ENCODE data around the gene EPS8L2.
A peak's percentile ranks its signal among the peaks of the same experiment; 100 is the strongest.
"Not testable (repeated sequence)": the region's sequence is repeated elsewhere in the genome, so short reads cannot be mapped to it uniquely, and the experiment has no call there.

The EPS8L2 gene

DNA sequence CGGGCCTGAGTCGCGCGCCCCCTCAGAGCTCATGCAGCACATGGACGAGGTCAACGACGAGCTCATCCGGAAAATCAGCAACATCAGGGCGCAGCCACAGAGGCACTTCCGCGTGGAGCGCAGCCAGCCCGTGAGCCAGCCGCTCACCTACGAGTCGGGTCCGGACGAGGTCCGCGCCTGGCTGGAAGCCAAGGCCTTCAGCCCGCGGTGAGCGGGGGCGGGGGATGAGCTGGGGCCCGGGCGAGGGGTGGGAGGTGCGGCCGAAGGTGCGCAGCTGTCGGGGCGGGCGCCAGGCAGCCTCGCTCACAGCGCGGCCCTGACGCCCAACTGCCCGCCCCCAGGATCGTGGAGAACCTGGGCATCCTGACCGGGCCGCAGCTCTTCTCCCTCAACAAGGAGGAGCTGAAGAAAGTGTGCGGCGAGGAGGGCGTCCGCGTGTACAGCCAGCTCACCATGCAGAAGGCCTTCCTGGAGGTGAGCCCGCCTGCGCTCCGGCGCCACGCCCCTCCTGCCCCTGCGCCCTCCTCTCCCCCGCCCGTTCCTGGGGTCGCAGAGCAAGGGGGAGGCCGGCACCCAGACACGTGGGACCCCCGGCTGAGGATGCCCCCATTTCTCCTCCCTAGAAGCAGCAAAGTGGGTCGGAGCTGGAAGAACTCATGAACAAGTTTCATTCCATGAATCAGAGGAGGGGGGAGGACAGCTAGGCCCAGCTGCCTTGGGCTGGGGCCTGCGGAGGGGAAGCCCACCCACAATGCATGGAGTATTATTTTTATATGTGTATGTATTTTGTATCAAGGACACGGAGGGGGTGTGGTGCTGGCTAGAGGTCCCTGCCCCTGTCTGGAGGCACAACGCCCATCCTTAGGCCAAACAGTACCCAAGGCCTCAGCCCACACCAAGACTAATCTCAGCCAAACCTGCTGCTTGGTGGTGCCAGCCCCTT, 20.5 kb downstream of the EPS8L2 start:
- DNase-seq (ENCODE audit: low read depth), result peak; percentile 39

DNA sequence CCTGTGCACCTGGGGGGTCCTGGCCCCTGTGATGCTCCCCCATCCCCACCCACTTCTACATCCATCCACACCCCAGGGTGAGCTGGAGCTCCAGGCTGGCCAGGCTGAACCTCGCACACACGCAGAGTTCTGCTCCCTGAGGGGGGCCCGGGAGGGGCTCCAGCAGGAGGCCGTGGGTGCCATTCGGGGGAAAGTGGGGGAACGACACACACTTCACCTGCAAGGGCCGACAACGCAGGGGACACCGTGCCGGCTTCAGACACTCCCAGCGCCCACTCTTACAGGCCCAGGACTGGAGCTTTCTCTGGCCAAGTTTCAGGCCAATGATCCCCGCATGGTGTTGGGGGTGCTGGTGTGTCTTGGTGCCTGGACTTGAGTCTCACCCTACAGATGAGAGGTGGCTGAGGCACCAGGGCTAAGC, 21.3 kb downstream of the EPS8L2 start:
- DNase-seq (ENCODE audit: low read depth), result no peak

DNA sequence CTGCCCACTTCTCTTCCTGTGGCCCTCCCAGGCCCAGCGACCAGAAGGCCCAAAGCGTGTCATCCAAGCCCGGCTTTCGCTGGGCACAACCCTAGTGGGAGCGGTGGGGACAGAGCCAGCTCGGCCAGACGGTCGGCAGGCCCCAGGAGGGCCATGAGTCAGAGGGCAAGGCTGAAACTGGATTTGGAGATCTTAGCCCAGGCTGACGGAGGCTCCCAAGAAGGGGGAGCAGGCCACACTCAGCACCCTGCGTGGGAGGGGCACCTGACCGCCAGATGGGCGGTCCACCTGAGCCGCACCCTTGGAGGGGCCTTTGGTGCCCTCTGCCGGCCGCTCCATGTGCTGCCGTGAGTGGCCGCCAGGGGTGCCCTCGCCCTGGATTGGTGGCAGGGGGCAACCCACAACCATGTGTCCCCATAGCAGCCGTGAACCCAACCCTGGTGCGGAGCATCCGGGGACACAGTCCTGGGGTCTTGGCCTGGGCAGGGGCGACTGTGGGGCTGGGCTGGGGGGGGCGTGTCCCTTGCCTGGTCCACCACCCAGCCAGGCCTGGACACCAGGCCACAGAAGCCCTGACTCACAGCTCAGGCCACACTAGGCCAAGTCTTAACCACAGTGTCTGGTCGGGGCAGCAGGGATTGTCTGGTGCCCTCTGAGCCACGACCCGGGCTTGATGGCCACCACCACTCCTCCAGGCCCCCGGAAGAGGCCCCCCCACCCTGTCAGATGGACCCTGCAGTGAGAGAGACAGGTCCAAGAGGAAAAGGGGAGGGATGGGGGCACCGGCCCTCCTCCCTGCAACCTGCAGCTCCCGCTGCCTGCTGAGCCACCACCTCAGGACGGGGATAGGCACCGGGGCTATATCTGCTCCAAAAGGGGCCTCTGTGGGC, 22.1 kb downstream of the EPS8L2 start:
- DNase-seq (ENCODE audit: low read depth), result peak; percentile 65

DNA sequence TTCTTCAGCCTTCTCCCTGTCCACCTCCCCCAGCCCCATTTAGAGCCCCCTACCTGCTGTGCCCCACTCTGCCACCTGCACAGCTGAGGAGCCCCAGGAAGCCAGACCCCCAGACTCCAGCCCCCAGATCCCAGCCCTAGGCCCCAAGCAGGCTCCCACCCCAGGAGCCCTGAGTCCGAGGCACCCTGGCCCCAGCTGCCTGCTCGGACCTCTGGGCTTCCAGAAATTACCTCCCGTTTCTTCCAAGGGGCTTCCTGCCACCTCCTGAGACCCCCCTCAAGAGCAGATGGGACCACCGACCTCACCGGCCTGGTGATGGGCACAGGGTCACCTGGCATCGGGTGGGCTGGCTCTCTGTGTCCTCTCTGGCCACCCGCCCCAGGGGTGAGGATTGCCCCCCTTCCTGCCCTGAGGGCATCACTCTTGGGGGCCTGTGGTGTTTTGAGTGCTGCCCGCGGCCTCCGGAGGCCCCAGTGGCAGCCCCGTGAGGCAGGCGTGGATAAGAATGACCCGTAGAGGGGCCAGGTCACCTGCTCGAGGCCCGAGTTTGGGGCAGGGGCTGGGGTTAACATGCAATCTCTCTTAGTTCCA, 23.0 kb downstream of the EPS8L2 start:
- DNase-seq (ENCODE audit: low read depth), result no peak

DNA sequence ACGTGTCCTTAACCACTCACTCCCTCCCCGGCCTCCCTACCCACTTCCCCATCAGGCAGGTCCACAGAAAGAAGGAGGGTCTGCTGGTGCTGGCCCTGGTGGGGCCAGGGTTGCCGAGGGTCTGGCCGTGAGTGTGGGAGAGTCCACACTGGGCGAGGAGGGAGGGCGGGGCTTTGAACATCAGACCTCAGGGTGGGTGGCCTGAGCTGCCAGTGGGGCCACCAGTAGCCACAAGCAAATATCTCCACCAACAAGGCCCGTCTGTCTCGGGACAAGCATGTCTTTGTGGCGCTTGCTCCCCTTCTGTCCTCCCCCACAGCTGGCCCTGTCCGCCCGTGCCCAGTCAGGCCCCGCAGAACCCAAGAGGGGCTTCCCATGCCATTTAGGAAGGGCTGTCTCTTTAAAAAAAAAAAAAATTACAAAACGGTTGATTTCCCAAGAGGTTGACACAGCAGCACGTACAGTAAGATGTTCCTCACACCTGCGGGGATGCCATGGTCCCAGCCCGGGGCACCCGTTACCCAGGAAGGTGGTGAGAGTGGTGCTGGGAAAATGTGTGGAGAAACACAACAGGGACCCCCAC, 23.6 kb downstream of the EPS8L2 start:
- DNase-seq (ENCODE audit: low read depth), result no peak

DNA sequence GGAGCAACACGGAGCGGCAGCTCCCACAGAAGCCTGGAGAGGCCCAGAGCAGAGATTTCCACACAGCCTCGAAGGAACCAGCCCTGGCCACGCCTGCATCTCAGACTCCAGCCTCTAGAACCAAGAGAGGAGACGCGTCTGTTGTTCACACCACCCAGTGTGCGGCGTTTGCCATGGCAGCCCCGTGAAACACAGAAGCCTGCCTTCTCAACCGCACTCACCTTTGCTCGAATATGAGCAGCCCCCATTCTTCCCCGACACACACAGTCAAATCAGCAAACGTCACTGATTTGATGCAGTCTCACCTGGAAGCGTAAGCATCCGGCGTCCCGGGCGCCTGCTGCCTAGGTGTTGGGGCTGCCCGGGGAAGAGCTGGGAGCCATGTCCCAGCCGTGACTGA, 27.0 kb downstream of the EPS8L2 start:
- no peak for DNase-seq (ENCODE audit: low read depth)

DNA sequence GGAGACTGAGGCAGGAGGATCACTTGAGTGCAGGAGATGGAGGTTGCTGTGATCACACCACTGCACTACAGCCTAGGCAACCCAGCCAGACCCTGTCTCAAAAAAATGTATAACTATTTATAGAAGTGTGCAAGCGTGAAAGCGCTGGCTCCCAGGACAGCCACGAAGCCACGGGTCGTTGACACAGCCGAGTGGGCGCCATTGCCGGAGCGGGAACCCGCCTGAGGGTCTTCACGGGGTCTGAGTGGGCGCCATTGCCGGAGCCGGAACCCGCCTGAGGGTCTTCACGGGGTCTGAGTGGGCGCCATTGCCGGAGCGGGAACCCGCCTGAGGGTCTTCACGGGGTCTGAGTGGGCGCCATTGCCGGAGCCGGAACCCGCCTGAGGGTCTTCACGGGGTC, 28.5 kb downstream of the EPS8L2 start:
- not testable (repeated sequence) for DNase-seq (ENCODE audit: low read depth)

DNA sequence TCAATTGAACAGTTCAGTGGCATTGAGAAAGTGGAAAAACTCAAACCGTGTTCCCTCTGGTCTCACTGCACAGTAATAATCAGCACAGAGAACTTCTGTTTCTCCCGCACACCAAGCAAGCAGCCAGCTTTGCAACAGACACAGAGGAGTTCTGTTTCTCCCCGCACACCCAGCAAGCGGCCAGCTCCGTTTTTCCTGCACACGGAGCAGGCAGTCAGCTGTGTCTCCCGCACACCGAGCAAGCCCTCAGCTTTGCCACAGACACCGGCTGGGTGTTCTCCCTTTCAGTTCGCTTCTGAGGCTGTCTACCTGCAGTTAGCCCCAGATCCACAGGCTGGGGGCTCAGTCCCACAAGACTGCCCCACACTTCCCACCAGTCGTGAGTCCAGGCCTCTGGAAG, 31.3 kb downstream of the EPS8L2 start:
- DNase-seq (ENCODE audit: low read depth), result no peak

DNA sequence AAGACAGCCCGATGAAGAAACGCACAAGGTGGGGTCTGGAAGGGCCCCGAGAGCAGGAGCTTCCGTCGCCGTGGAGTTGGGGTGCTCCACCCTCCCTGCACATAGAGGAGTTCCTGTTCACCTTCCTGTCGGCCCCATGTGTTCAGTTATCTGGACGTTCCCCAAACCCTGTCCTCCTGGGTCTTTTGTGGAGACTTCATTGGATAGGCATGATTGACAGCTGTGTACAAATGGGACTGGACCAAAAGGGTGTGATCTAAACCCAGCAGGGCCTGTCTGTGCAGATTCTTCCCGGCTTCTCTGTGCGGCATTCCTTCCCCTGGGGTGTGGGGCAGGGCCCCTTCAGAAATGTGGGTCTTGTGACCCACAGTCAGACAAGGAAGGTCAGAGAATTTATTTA, 31.9 kb downstream of the EPS8L2 start:
- not testable (repeated sequence) for DNase-seq (ENCODE audit: low read depth)

DNA sequence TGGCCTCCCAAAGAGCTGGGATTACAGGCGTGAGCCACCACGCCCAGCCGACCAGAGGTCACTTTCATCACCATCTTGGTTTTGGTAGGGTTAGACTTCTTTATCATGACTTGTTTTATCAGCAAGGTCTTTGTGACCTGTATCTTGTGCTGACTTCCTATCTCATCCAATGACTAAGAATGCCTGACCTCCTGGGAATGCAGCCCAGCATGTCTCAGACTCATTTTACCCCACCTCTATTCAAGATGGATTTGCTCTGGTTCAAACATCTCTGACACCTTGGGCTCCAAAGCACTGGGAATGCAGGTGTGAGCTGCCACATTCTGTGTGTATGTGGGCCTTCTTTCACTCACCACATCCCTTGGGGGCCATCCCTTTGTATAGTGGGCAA, 36.1 kb downstream of the EPS8L2 start:
- DNase-seq (ENCODE audit: low read depth), result no peak

DNA sequence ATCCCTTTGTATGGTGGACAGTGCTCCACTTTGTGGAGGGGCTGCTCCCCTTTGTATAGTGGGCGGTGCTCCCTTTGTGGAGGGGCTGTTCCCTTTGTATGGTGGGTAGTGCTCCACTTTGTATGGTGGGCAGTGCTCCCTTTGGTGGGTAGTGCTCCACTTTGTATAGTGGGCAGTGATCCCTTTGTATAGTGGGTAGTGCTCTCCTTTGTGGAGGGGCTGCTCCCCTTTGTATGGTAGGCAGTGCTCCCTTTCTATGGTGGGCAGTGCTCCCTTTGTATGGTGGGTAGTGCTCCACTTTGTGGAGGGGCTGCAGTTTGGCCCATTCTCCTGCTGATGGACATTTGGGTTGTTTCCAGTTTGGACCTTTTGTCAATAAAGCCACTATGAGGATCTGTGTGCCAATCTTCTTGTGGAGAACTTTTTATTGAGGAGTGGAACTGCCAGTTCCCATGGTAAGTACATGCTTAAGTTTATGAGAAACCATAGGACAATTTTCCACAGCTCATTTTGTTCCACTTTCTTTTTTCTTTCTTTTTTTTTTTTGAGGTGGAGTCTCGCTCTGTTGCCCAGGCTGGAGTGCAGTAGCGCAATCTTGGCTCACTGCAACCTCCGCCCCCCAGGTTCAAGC, 36.7 kb downstream of the EPS8L2 start:
- no peak for DNase-seq (ENCODE audit: low read depth)

DNA sequence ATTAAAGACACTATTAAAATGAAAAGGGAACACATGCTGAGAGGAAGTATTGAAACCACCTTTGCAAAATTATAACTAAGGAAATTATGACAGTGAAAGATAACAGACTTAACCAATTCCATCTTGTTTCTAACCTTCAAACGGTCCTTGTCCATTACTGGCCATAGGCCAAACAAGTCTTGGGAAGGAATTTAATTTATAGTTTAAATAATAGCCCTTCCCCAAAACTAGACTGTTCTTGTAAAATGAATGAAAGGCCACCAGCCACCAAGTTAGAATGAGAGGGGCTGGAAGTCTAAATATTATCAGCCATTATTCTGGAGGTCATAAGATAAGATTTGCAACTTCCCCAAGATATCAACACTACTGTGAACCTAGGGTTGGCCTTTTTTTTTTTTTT, 39.4 kb downstream of the EPS8L2 start:
- DNase-seq (ENCODE audit: low read depth), result no peak

DNA sequence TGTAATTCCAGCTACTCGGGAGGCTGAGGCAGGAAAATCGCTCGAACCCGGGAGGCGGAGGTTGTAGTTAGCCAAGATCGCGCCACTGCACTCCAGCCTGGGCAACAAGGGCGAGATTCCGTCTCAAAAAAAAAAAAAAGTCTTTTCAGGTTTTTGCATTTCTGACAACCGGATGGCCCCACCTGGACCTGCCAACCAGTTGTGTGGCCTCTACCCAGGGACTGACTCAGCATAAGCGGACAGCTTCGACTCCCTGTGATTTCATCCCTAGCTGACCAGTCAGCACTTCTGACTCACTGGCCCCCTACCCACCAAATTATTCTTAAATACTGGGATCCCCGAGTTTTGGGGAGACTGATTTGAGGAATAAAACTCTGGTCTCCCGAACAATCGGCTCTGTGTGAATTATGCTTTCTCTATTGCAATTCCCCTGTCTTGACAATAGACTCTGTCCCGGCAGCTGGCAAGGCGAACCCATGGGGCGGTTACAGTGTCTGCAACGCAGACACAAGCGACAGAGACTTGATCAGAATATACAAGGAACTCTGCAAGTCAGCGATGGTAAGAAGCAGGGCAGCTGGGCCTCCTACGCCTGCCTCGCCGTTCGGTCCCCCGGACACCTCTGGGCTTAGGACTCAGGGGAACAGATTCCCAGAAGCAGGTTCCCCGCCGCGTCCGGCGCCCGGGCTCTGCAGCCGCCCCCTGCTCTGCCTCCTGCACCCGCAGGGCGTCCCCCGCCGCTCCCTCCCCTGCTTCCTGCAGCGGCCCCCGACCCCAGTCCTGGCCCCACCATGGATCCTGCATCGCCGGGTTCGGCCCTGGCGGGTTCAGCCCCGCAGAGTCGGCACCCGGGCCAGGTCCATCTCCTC, 40.5 kb downstream of the EPS8L2 start:
- DNase-seq (ENCODE audit: low read depth), result peak; percentile 44

DNA sequence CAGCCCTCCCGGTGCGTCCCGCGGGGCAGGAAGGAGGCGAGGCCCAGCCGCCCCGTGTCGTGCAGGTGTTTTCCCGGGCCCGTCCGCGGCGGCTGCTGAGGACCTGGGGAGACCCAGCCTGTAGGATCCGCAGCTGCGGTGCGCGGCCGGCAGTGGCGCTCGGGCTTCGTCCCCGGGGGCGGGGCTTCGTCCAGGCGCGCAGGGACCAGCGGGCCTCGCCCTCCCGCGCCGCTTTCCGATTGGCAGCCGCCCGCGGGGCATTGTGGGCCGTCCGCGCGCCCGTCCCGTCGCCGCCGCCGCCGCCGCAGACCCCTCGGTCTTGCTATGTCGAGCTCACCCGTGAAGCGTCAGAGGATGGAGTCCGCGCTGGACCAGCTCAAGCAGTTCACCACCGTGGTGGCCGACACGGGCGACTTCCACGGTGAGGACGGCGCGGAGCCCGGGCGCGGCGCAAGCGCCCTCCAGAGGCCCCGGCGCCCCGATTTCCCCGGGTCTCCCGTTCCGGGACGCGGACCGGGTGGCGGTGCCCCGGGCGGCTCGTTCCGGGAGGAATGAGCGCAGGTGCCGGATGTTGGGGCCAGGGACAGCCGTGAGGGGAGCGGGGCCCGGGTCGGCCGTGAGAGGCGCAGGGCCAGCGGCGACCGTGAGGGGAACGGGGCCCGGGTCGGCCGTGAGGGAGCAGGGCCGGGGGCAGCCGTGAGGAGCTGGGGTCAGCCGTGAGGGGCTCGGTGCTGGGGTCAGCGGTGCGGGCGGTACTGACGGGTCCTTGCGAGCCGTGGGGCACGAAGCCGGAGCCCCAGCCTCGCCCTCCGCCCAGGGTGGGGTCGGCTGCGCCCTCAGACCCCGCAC, 41.4 kb downstream of the EPS8L2 start, which contains the start of gene TALDO1:
Gene TALDO1, plus strand, starts transcription at position 307 of the 849 bp plus-strand sequence. Its CDS starts 18 bp downstream, at position 325.
- DNase-seq (ENCODE audit: low read depth), result peak; percentile 87

DNA sequence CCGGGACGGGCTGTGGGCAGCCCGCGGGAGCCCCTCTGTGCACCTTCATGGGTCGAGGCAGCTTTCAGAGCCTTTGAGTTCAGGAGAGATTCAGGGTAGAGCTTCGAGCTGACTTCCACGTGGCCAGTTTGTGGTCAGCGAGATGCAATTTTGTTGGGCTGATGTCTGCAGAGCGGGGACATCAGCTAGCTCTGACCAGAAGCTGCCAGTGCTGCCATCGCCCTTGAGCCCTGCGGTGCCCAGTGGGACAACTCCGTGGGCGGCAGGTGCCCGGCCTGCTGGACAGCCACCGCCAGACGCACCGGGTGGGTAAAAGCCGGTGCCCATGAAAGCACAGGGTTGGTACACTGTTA, 42.0 kb downstream of the EPS8L2 start:
- peak; percentile 45 for DNase-seq (ENCODE audit: low read depth)

DNA sequence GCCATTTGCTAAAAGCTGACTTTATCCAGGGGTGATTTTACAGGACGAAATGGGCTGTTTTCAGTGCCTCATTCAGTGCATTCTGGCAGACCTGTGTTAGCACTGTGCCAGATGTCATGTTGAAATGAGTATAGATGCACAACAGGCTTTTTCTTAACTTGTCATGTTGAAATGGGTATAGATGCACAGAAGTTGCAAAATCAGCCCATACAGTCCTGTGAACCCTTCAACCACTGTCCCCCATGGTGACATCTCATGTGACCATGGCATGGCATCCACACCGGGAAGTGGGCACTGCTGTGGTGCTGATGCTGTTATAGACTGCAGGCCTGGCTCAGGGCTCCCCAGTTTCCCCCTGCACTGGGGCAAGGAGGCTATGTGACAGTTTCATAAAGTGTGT, 43.7 kb downstream of the EPS8L2 start:
- no peak for DNase-seq (ENCODE audit: low read depth)

DNA sequence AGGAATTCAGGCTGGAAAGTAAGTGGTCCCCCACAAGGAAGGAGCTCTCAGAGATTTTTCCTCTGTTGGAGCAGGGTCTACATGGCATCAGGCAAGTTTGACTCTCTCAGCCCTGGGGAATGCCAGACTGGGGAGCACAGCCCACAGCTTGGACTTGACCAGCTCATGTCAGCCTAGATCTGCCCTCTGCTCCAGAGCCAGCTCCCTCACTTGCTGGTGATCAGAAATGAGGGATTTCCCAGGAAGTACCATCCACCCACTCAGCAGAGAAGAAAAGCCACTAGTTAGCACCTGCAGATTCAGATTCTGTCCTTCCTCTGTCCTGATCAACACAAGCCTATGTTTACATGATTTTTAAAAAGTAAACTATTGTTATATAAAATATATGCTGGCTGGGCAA, 54.2 kb downstream of the EPS8L2 start:
- no peak for DNase-seq (ENCODE audit: low read depth)

DNA sequence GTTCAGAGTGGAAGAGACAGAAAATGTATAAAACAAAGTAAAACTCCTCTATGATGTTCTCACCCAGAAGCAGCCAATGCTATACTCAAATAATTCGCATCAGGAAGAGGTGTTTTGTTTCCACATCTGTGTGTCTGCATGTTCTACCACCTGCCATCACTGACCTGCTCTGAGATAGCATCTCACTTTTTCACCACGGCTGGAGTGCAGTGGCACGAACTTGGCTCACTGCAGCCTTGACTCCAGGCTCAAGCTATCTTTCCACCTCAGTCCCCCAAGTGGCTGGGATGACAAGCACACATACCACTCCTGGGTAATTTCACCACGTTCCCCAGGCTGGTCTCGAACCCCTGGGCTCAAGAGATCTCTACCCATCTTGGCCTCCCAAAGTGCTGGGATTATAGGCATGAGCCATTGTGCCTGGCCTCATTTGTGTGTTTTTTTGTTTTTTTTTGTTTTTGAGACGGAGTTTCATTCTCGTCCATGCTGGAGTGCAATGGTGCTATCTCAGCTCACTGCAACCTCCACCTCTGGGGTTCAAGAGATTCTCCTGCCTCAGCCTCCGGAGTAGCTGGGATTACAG, 55.6 kb downstream of the EPS8L2 start:
- DNase-seq (ENCODE audit: low read depth), result no peak

DNA sequence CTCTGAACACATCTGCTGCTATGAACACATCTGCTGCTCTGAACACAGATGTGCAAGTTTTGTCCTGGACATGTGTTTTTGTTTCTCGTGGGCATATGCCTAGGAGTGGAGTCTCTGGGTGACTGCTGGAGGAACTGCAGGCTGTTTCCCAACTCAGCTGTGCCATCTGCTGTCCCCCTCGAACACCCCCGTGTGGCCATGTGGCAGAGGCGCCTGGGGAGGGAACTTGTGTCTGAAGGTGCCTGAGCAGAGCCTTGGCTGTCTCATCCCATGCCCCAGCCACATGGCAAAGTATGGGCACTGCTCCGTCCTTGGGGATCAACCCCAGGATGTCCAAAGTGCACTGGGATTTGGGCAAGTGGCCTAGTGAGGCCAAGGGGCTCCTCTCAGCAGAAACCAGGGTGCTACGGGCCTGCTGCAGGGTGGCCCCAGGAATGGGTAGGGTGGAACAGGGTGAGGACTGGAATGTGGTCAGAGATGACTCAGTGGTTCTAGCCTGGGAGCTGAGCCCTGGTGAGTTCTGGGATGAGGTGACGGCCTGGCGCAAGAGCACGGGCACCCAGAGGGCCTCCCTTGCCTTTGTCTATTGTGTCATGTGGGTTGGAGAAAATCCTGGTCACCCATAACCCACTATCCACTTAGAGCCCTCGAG, 56.5 kb downstream of the EPS8L2 start:
- peak; percentile 87 for DNase-seq (ENCODE audit: low read depth)
